NOMO-1 treated with DMSO at 0.1 percent for 48 hours (cell line): ENCODE measurements around the gene ARHGEF17.
A peak's percentile ranks its signal among the peaks of the same experiment; 100 is the strongest.

Experiments used
- DNase-seq: peaks from one replicate; lab custom pipeline; 2025; ENCODE audit not compliant: unreplicated experiment; lab: John Stamatoyannopoulos, UW

Gene ARHGEF17

GRCh38 chr11:73404048-73404447 lies 96.0 kb downstream of the ARHGEF17 start:
- DNase-seq, result peak; percentile 63

- DNase-seq, result no peak
These were observed 96.5 kb downstream of the ARHGEF17 start for GRCh38 chr11:73404506-73405145.

GRCh38 chr11:73405146-73405510 lies 97.1 kb downstream of the ARHGEF17 start:
- no peak for DNase-seq

- DNase-seq, result no peak
These were observed 98.1 kb downstream of the ARHGEF17 start for GRCh38 chr11:73406131-73406530.

GRCh38 chr11:73406619-73407018 lies 98.5 kb downstream of the ARHGEF17 start:
- DNase-seq, result no peak

GRCh38 chr11:73409431-73409830 lies 101.4 kb downstream of the ARHGEF17 start:
- DNase-seq, result no peak

GRCh38 chr11:73410627-73411026 lies 102.6 kb downstream of the ARHGEF17 start:
- DNase-seq, result no peak

- DNase-seq, result no peak
These were observed 103.0 kb downstream of the ARHGEF17 start for GRCh38 chr11:73411031-73411430.

GRCh38 chr11:73412308-73412707 lies 104.2 kb downstream of the ARHGEF17 start:
- no peak for DNase-seq

GRCh38 chr11:73413256-73413655 lies 105.2 kb downstream of the ARHGEF17 start:
- DNase-seq, result peak; percentile 58

- DNase-seq, result peak; percentile 78
These were observed 107.0 kb downstream of the ARHGEF17 start for GRCh38 chr11:73414977-73415651.

- DNase-seq, result no peak
These were observed 108.0 kb downstream of the ARHGEF17 start for GRCh38 chr11:73415854-73416615.

GRCh38 chr11:73416786-73417185 lies 108.7 kb downstream of the ARHGEF17 start:
- DNase-seq, result no peak
